ENCODE data around the gene EVC.

Gene EVC

DNA sequence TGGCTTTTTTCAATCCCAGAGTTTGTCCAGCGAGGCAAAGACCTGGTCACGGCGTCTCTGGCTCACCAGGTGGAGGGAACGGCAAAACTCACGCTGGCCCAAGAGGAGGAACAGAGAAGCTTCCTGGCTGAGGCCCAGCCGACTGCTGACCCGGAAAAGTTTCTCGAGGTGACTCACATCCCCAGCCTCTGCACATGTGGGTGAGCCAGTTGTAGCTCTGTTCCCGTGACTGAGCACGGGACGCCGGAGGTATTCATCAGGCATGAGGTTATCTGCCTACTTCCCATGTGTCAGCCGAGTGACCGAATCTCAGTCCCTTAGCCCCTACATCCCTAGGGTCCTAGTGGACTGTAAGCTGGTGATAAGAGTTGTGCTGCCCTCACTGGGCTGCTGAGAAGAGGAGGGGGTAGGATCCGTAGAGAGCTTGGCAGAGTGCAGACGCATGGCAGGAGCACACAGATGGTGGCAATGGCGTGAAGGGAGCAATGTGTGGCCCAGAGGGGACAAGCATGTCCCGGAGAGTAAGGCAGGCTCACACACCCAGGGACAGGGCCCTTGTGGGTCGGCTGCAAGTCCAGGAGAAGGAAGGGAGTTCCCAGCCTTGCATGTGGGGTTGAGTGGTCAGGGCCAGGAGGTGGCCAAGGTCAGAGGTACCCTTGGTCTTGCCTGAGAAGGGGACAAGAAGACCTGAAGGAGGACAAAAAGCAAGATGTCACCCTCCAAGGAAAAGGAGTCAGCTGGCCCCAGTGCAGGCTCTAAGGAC lies 42.9 kb downstream of the EVC start:
- no peak overlapping the region for H3K4me3 ChIP-seq (ENCODE audit: low read depth, low read length)

DNA sequence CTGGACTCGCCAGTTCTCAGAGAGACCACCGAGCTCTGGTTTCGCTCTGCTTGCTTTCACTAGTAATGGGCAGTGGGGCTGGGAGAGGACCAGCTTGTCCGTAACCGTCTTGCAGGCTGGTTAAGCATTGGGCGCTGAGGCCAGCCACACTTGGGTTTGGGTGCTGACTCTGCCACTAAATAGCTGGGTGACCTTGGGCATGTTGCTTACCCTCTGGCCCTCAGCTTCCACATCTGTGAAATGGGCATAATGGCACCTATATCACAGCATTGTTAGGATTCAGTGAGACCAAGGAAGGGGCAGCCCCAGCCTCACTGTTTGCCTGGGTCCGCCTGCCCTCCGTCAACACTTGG lies 43.5 kb downstream of the EVC start:
- H3K4me3 ChIP-seq (ENCODE audit: low read depth, low read length): no peak overlapping the region

- no peak overlapping the region for H3K4me3 ChIP-seq (ENCODE audit: low read depth, low read length)
Observed at GRCh38 chr4:5755161-5755560, 44.2 kb downstream of the EVC start.

DNA sequence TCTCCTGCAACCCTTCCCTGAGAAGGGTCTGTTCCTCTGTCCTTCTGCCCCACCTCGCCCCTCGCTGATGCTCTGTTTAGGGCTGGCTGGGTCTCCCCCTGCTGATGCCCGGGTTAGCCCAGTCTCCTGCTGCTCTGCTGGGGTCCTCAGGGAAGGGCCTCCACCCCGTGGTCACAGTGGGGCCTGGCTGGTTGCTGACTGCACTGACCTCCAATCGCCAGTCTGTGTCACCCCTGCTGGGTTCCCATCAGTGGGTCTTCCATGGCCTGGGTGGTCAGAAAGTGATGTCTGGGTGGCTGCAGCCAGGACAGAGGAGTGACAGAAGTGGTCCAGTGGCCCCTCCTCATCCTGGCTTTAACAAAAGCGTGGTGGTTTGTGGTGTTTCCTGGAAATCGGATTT lies 44.7 kb downstream of the EVC start:
- no peak overlapping the region for H3K4me3 ChIP-seq (ENCODE audit: low read depth, low read length)

DNA sequence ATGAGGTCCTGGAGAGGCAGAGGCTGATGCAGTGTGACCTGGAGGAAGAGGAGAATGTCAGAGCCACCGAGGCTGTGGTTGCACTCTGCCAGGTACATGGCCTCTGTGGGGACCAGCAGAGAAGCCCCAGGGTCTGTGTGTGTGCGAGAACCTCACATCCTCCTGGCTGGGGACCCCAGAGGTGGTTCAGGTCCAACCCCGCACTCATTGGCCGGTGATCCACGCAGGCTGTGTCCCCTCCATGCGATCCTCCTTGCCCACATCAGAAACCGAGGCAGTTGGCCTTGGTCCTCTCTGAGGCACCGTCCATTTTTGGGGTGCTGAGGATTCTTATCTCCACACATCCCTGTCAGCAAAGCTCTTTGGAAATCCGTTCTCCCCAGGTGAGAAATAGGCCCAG lies 45.3 kb downstream of the EVC start:
- H3K4me3 ChIP-seq (ENCODE audit: low read depth, low read length): no peak overlapping the region

- no peak overlapping the region for H3K4me3 ChIP-seq (ENCODE audit: low read depth, low read length)
Observed at GRCh38 chr4:5757091-5757490, 46.1 kb downstream of the EVC start.

GRCh38 chr4:5757536-5757935 lies 46.5 kb downstream of the EVC start:
- H3K4me3 ChIP-seq (ENCODE audit: low read depth, low read length): no peak overlapping the region

DNA sequence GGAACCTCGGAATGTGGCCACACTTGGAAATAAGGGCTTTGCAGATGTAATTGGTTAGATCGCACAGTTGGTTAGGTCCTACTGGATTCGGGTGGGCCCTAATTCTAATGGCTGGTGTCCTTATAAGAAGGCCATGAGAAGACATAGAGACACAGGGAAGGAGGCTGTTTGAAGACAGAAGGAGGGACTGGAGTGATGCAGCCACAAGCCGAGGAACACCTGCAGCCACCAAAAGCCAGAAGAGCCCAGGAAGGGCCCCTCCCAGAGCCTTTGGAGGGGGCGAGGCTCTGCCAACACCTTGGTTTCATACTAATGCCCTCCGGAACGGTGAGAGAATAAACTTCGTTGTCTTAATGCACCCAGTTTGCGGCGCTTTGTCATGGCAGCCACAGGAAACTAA lies 47.0 kb downstream of the EVC start:
- H3K4me3 ChIP-seq (ENCODE audit: low read depth, low read length): no peak overlapping the region

DNA sequence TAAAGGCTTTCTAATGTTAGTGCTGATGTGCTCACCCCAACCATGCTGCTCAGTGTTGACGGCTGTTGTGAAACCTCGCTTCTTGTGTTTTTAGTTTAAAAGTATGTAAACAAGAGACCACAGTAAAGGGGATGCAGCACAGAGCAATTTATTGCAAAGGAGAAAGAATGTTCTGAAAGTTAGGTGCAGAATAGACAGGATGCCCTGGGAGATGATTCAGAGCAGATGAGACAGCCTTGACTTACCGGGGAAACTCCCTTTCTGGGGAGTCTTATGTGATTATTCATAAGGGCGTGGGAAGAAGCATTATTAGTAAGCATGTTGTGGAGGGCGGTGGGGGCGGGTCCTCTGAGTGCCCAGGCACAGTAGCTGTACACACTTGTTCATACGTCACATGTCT lies 47.7 kb downstream of the EVC start:
- H3K4me3 ChIP-seq (ENCODE audit: low read depth, low read length): no peak overlapping the region

GRCh38 chr4:5759236-5760075 lies 48.5 kb downstream of the EVC start:
- H3K4me3 ChIP-seq (ENCODE audit: low read depth, low read length): no peak overlapping the region

DNA sequence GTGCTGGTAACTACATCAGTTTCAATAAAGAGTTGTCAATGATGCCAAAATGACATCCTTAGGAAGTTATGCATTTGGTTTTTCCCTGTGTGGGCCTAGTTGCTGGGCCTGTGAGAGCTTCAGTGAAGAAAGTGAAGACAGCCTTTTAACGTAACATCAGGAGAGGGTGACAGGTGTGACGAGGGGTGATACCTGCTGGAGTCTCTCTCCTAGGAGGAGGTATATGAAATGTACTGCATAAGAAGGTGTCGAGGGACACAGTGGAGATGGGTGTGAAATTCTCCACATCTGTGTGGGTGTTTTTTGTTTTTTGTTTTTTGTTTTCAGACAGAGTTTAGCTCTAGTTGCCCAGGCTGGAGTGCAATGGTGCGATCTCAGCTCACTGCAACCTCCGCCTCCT lies 49.2 kb downstream of the EVC start:
- H3K4me3 ChIP-seq (ENCODE audit: low read depth, low read length): no peak overlapping the region

- no peak overlapping the region for H3K4me3 ChIP-seq (ENCODE audit: low read depth, low read length)
Observed at GRCh38 chr4:5760936-5761480, 50.0 kb downstream of the EVC start.

DNA sequence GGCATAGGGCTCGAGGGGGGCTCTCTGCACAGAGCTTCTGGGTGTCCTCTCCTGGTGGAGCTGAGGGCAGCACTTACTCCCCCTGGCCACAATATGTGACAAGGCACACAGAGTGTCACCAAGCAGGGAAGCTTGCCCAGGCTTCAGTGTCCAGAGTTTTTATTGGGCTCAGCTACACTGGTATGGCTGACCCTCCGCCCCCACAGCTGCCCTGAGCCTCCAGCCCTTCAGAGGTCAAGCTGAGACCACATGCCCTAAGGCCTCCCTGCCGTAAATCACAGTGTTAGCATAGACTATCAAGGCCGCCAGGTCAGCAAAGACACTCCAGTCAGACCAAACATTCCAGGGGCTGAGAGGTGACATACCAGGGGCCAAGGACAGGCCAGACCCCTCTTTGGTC lies 59.0 kb downstream of the EVC start:
- no peak overlapping the region for H3K4me3 ChIP-seq (ENCODE audit: low read depth, low read length)

- no peak overlapping the region for H3K4me3 ChIP-seq (ENCODE audit: low read depth, low read length)
Observed at GRCh38 chr4:5772528-5773270, 61.7 kb downstream of the EVC start.

DNA sequence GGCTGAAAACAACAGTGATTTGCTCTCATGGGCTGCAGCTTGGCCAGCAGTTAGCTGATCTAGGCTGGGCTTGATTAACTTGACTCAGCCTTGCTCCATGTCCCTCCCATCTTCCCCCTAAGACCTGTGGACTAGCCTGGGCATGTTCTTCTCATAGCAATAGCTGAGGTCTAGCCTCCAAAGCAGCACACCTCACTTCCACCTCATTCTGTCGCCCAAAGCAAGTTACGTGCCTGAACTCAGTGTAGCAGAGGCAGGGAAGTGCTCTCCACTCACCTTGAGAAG lies 62.2 kb downstream of the EVC start:
- no peak overlapping the region for H3K4me3 ChIP-seq (ENCODE audit: low read depth, low read length)

DNA sequence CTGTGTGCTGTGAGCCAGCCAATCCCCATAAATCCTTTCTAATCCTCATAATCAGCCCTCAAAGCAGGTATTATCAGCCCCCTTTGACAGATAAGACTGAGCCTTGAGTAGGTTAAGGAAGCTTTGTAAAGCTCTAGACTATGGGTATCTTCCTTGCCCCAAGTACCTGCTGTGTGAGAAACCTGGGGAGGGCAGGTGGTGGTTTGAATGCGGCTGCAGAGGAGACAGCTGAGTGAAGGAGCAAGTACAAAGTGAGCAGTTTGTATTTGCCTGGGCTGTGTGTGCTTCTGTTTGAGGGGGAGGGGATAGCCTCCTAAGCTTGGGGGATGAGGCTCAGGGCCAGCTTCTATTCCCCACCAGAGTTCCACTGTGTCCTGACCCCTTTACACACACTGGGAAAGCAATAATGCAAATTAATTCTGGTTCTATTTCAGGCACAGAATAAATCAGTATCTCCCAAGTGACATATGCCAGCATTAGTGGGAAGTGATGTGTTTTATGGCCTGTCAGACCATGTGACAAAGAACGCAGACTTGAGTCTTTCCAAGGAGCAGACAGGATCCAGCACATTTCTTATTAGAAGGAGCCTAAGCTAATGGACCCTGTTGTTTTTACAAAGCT lies 63.5 kb downstream of the EVC start:
- no peak overlapping the region for H3K4me3 ChIP-seq (ENCODE audit: low read depth, low read length)

GRCh38 chr4:5776510-5776909 lies 65.5 kb downstream of the EVC start:
- no peak overlapping the region for H3K4me3 ChIP-seq (ENCODE audit: low read depth, low read length)

GRCh38 chr4:5780831-5781480 lies 70.0 kb downstream of the EVC start:
- no peak overlapping the region for H3K4me3 ChIP-seq (ENCODE audit: low read depth, low read length)

GRCh38 chr4:5781691-5782090 lies 70.7 kb downstream of the EVC start:
- H3K4me3 ChIP-seq (ENCODE audit: low read depth, low read length): no peak overlapping the region

- no peak overlapping the region for H3K4me3 ChIP-seq (ENCODE audit: low read depth, low read length)
Observed at GRCh38 chr4:5782829-5783476, 72.0 kb downstream of the EVC start.
